H1 (cell line): ENCODE measurements around the gene TUBB2B. TPM values are rescaled to one million over a fixed set of nuclear protein-coding genes. Genes with fewer than 3 reads are reported as not detected.

ENCODE experiments used
- CTCF ChIA-PET: fragments of 300-600 bp; sonication (Branson Sonifier 250); formaldehyde crosslinking; loops from one replicate; lab custom pipeline; 2021; ENCODE audit not compliant: partially characterized antibody; lab: Charles Lee
- POLR2A ChIA-PET: fragments of 300-600 bp; sonication (Branson Sonifier 250); formaldehyde crosslinking; loops from one replicate; lab custom pipeline; 2021; ENCODE audit warnings: inconsistent platforms; ENCODE audit not compliant: partially characterized antibody; lab: Charles Lee
- DNase-seq, 2 experiments: peaks; one replicate each; pipeline versions ENCODE4 v3.0.0 to v3.0.0-alpha.2; 2010 to 2022; ENCODE audit warnings: low spot score in 2 of 2, low read depth in 1 of 2, mixed read lengths in 1 of 2
- FAIRE-seq: peaks from 2 replicates; lab custom pipeline; 2011; peaks lifted over from hg19 to GRCh38; lab: Jason Lieb, UNC
- H2AFZ ChIP-seq: 2 replicates; pipeline ENCODE4 v1.8.1; 2012; ENCODE audit warnings: low read length, inconsistent platforms
- H2AK5ac ChIP-seq: 2 replicates; pipeline ENCODE4 v1.6.1; 2013; ENCODE audit warnings: low read depth, low read length
- H2BK120ac ChIP-seq: replicated peaks from 2 replicates; pipeline ENCODE3; 2013; ENCODE audit warnings: low read depth, low read length, inconsistent platforms
- H2BK12ac ChIP-seq: 2 replicates; pipeline ENCODE4 v1.6.1; 2013; ENCODE audit warnings: low read depth, low read length
- H2BK15ac ChIP-seq: 2 replicates; pipeline ENCODE4 v1.6.1; 2013; ENCODE audit warnings: low read length
- H2BK20ac ChIP-seq: 2 replicates; pipeline ENCODE4 v1.6.1; 2013; ENCODE audit warnings: low read length
- H2BK5ac ChIP-seq: 2 replicates; pipeline ENCODE4 v1.6.1; 2013; ENCODE audit warnings: low read depth, low read length
- H3K14ac ChIP-seq: 2 replicates; pipeline ENCODE4 v1.6.1; 2013; ENCODE audit warnings: inconsistent platforms; ENCODE audit not compliant: insufficient read length
- H3K18ac ChIP-seq: 2 replicates; pipeline ENCODE4 v1.6.1; 2013; ENCODE audit warnings: low read length; ENCODE audit errors: extremely low read depth
- H3K23ac ChIP-seq: 2 replicates; pipeline ENCODE4 v1.6.1; 2013; ENCODE audit warnings: inconsistent platforms; ENCODE audit not compliant: insufficient read length
- H3K23me2 ChIP-seq: 2 replicates; pipeline ENCODE4 v1.6.1; 2013; ENCODE audit warnings: low read depth, low read length
- H3K27ac ChIP-seq: 2 replicates; pipeline ENCODE4 v1.6.1; 2011; ENCODE audit warnings: low read depth, low read length, inconsistent platforms
- H3K27me3 ChIP-seq, 4 experiments: replicated peaks in 1 of 4; 1 replicate in 1 of 4; 2 replicates in 3 of 4; pipeline versions ENCODE4 v1.6.1 to v1.8.1; 2011 to 2013; ENCODE audit warnings: low read length in 3 of 4, mild to moderate bottlenecking in 3 of 4, inconsistent platforms in 2 of 4, mixed read lengths in 2 of 4, moderate library complexity in 1 of 4; ENCODE audit not compliant: control insufficient read depth in 3 of 4, insufficient read depth in 3 of 4; ENCODE audit errors: extremely low read depth in 1 of 4
- H3K36me3 ChIP-seq, 4 experiments: 2 replicates each; pipeline versions ENCODE4 v1.6.1 to v1.8.1; 2011 to 2013; ENCODE audit warnings: mild to moderate bottlenecking in 4 of 4, low read length in 3 of 4, moderate library complexity in 2 of 4, control low read depth in 1 of 4, inconsistent platforms in 1 of 4; ENCODE audit not compliant: insufficient read depth in 4 of 4, control insufficient read depth in 2 of 4
- H3K4ac ChIP-seq: replicated peaks from 2 replicates; pipeline ENCODE3; 2013; ENCODE audit warnings: low read length, low read depth, mixed read lengths, inconsistent platforms; ENCODE audit not compliant: insufficient read length
- H3K4me1 ChIP-seq, 4 experiments: replicated peaks in 1 of 4; 1 replicate in 1 of 4; 2 replicates in 3 of 4; pipeline versions ENCODE4 v1.6.1 to v1.8.1; 2011 to 2013; ENCODE audit warnings: low read length in 3 of 4, inconsistent platforms in 2 of 4, mixed read lengths in 1 of 4; ENCODE audit not compliant: insufficient read depth in 4 of 4, control insufficient read depth in 3 of 4
- H3K4me2 ChIP-seq, 2 experiments: 2 replicates each; pipeline versions ENCODE4 v1.6.1 to v1.8.1; 2011 to 2013; ENCODE audit warnings: low read depth in 2 of 2, low read length in 2 of 2, control low read depth in 1 of 2, inconsistent platforms in 1 of 2, mild to moderate bottlenecking in 1 of 2; ENCODE audit not compliant: insufficient read depth in 1 of 2
- H3K4me3 ChIP-seq, 4 experiments: fragments of 200-600, 300-600 bp in 1 of 4; sonication (generic), shearing (Covaris generic), sonication (Bioruptor Twin) in 1 of 4; 2 replicates each; pipeline versions ENCODE4 v1.5.1 to v1.8.1; 2011 to 2016; ENCODE audit warnings: low read length in 4 of 4, low read depth in 3 of 4, control low read depth in 2 of 4, inconsistent platforms in 2 of 4, mild to moderate bottlenecking in 2 of 4, mixed read lengths in 1 of 4, moderate library complexity in 1 of 4; ENCODE audit not compliant: insufficient read depth in 2 of 4; ENCODE audit errors: extremely low read depth in 1 of 4
- H3K56ac ChIP-seq: replicated peaks from 2 replicates; pipeline ENCODE3; 2013; ENCODE audit warnings: low read depth, mild to moderate bottlenecking, mixed read lengths, low read length, inconsistent platforms; ENCODE audit not compliant: insufficient read length
- H3K79me1 ChIP-seq: 2 replicates; pipeline ENCODE4 v1.6.1; 2013; ENCODE audit warnings: low read depth, low read length, control low read depth
- H3K79me2 ChIP-seq, 2 experiments: 2 replicates each; pipeline versions ENCODE4 v1.6.1 to v1.8.1; 2012 to 2013; ENCODE audit warnings: low read length in 2 of 2, mild to moderate bottlenecking in 2 of 2, inconsistent platforms in 1 of 2; ENCODE audit not compliant: insufficient read depth in 2 of 2, control insufficient read depth in 1 of 2
- H3K9ac ChIP-seq, 4 experiments: replicated peaks in 1 of 4; 1 replicate in 1 of 4; 2 replicates in 3 of 4; pipeline versions ENCODE4 v1.6.1 to v1.8.1; 2011 to 2013; ENCODE audit warnings: low read depth in 3 of 4, low read length in 3 of 4, control low read depth in 2 of 4, mild to moderate bottlenecking in 2 of 4, moderate library complexity in 2 of 4, inconsistent platforms in 1 of 4; ENCODE audit errors: extremely low read depth in 1 of 4
- H3K9me3 ChIP-seq, 2 experiments: 2 replicates each; pipeline versions ENCODE4 v1.6.1 to v1.8.1; 2012 to 2013; ENCODE audit warnings: mild to moderate bottlenecking in 2 of 2, moderate library complexity in 2 of 2, control low read depth in 1 of 2, inconsistent platforms in 1 of 2, low read depth in 1 of 2, low read length in 1 of 2, mixed read lengths in 1 of 2; ENCODE audit not compliant: insufficient read depth in 2 of 2
- H4K20me1 ChIP-seq, 2 experiments: replicated peaks in 1 of 2; 2 replicates each; pipeline versions ENCODE3 to v1.8.1; 2011 to 2013; ENCODE audit warnings: inconsistent platforms in 2 of 2, low read length in 2 of 2, mild to moderate bottlenecking in 1 of 2; ENCODE audit not compliant: insufficient read depth in 2 of 2, control insufficient read depth in 1 of 2
- H4K5ac ChIP-seq: 2 replicates; pipeline ENCODE4 v1.6.1; 2013; ENCODE audit warnings: low read length, low read depth, mixed read lengths, inconsistent platforms; ENCODE audit not compliant: insufficient read length
- H4K8ac ChIP-seq: 2 replicates; pipeline ENCODE4 v1.8.0; 2013; ENCODE audit warnings: mild to moderate bottlenecking, moderate library complexity, low read length, inconsistent platforms; ENCODE audit not compliant: insufficient read depth; ENCODE audit errors: extremely low read depth
- H4K91ac ChIP-seq: replicated peaks from 2 replicates; pipeline ENCODE3; 2013; ENCODE audit warnings: low read length, mixed read lengths, inconsistent platforms; ENCODE audit not compliant: insufficient read length
- CBX8 ChIP-seq: fragments of 300-800, 300-1000 bp; sonication (generic); IDR thresholded peaks from 2 replicates; pipeline ENCODE4 v1.7.1; 2016; ENCODE audit warnings: low read depth, low read length, borderline replicate concordance
- GTF2F1 ChIP-seq: IDR thresholded peaks from 2 replicates; pipeline ENCODE4 v1.6.1; 2012; ENCODE audit warnings: low read depth, low read length, improper control_type of control experiment, borderline replicate concordance
- JUN ChIP-seq: IDR thresholded peaks from 2 replicates; pipeline ENCODE4 v1.6.1; 2011; ENCODE audit warnings: low read depth, mild to moderate bottlenecking, improper control_type of control experiment, low read length
- PHF8 ChIP-seq: fragments of 200-600 bp; sonication (generic); conservative IDR thresholded peaks from 2 replicates; pipeline ENCODE4 v1.7.1; 2012; ENCODE audit warnings: low read depth, mild to moderate bottlenecking, inconsistent platforms, low read length, moderate library complexity
- SUZ12 ChIP-seq: fragments of 200-600 bp; sonication (generic); IDR thresholded peaks from 2 replicates; pipeline ENCODE4 v1.6.1; 2012; ENCODE audit warnings: mild to moderate bottlenecking, inconsistent platforms, low read length, moderate library complexity, mixed read lengths
- ZNF274 ChIP-seq: IDR thresholded peaks from 2 replicates; pipeline ENCODE4 v1.7.0; 2012; ENCODE audit warnings: low read length, borderline replicate concordance; ENCODE audit errors: extremely low read depth
- WGBS, 2 experiments: shearing (Covaris generic) in 1 of 2; methylation state at CpG; one replicate each; pipeline versions ENCODE4 v1.1.6 to v1.1.7; 2013 to 2015; ENCODE audit warnings: low lambda C conversion rate in 2 of 2, mixed read lengths in 2 of 2, inconsistent platforms in 1 of 2, low coverage in 1 of 2, missing lambda C conversion rate in 1 of 2; ENCODE audit not compliant: insufficient replicate concordance in 2 of 2, insufficient coverage in 1 of 2, insufficient read length in 1 of 2; ENCODE audit errors: extremely low coverage in 1 of 2, missing lambda C conversion rate in 1 of 2; 5-methylcytosine and 5-hydroxymethylcytosine counted together
- polyA plus RNA-seq, 7 experiments: library from polyadenylated mRNA; depleted of rRNA in 3 of 7; stranded (reverse) in 5 of 7; unstranded in 2 of 7; fragments of >200 nt in 5 of 7; fragments of 200-250 nt in 2 of 7; gene quantifications; 1 replicate in 5 of 7; 2 replicates in 1 of 7; 4 replicates in 1 of 7; pipeline versions ENCODE4 v1.2.1 to v1.2.3, GENCODE V29; 2011 to 2013; ENCODE audit warnings: missing spikeins in 2 of 7, mixed read lengths in 2 of 7
- total RNA-seq: library from RNA; stranded (reverse); fragmentation: NEBNext Ultra II Directional; extraction: Animal tissue kit (Norgen Biotek cat#: 25700); gene quantifications from 2 replicates; pipeline ENCODE4 v1.2.1, GENCODE V29; 2021

TUBB2B gene
- total and polyA plus RNA-seq, 2 of the 8 experiments (the other 6 are each of a cell fraction or from before 2014, with no cell fraction given), result 612 to 722 TPM

GRCh38 chr6:3210024-3210610 is 17.3 kb downstream of the TUBB2B start:
- H2AK5ac ChIP-seq, result no peak overlapping the region
- no peak overlapping the region for H3K56ac ChIP-seq
- H2BK12ac ChIP-seq, result 0 out of 2 replicates have a peak overlapping the region, but pooled peaks have one; percentile 10
- no peaks in the 10 kb centered on the region for H3K79me2 ChIP-seq
- TF ChIP-seq ZNF274 (no peak), JUN (no peak), GTF2F1 (no peak), PHF8 (no peak), SUZ12 (no peak), CBX8 (no peak)
- no peak overlapping the region for H3K4ac ChIP-seq
- H3K18ac ChIP-seq, result no peak overlapping the region
- no peak overlapping the region for H2BK20ac ChIP-seq
- H3K27me3 ChIP-seq, result no peaks in the 10 kb centered on the region
- no peak overlapping the region for H4K5ac ChIP-seq
- peak overlapping the region; percentile 53 for H4K91ac ChIP-seq
- FAIRE-seq (no peak), DNase-seq (no peak)
- 94% methylated on average over 9 of the region's 9 CpGs; no CpG with 5 or more reads in 1 of the 2 experiments for WGBS, 2 experiments
- no peak overlapping the region for H3K4me3 ChIP-seq
- H2BK15ac ChIP-seq, result peak overlapping the region; percentile 82; the same call in 1 of the 2 replicates
- no peak overlapping the region for H2AFZ ChIP-seq
- POLR2A ChIA-PET, result interaction anchor here (1.1 to 8.1 kb wide), 11 partner anchors 10 to 77 kb away, joined by 3 to 40 read pairs (median 7); no protein-coding TSS in a partner anchor
- H3K4me2 ChIP-seq, result no peak overlapping the region
- CTCF ChIA-PET, result interaction anchor here (0.6 to 3.6 kb wide), 5 partner anchors 15 to 97 kb away, joined by 3 to 25 read pairs (median 4); no protein-coding TSS in a partner anchor
- no peaks in the 10 kb centered on the region; the same call in 1 of the 2 replicates for H3K79me1 ChIP-seq
- H2BK120ac ChIP-seq, result no peak overlapping the region
- no peak overlapping the region for H3K9ac ChIP-seq
- no peaks in the 10 kb centered on the region for H4K20me1 ChIP-seq
- no peak overlapping the region for H3K14ac ChIP-seq
- peaks cover 3 to 10% (median 4%) of the 10 kb centered on the region in 4 experiments; a peak in 6 of 7 replicates for H3K4me1 ChIP-seq
- no peak overlapping the region for H4K8ac ChIP-seq
- no peak overlapping the region for H3K27ac ChIP-seq
- no peak overlapping the region for H2BK5ac ChIP-seq
- no peak overlapping the region for H3K23ac ChIP-seq
- H3K23me2 ChIP-seq, result no peaks in the 10 kb centered on the region
- H3K9me3 ChIP-seq, result no peaks in the 10 kb centered on the region
- H3K36me3 ChIP-seq, result no peaks in the 10 kb centered on the region
